ENCODE results near the gene CHD9. TPM values are rescaled to one million over a fixed set of nuclear protein-coding genes. Genes with fewer than 3 reads are reported as not detected.
"Not testable (repeated sequence)": the region's sequence is repeated elsewhere in the genome, so short reads cannot be mapped to it uniquely, and the experiment has no call there.

CHD9 gene
- total RNA-seq, 1 donor from 2014 or later, result 67.4 TPM

DNA sequence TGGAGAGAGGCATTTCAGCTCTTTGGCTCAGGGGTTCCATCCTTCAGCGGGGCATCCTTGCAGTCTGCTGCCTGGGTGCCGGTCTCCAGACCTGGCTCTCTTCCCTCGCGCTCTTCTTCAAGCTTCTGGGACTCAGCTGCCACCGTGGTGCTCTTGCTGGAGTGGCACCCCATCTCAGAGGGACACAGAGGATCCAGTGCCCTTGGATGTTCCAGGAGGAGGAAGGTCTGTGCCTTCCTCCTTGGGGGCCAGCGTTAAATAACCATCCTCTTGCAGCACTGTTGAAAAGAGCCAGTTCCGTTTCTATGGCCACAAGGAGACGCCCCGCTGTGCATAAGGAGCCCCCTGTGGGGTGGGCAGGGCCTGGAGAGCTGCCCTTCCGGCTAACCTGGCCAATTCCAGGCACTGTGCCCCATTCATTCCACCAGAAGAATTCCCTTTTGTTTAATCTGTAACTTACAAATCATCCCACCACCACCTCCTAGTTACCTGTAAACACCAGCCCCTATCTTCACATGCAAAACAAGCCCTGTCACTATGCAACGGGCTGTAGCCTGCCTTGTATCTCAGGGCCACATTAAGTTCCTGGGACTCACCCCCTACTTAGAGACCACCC lies 10.7 kb upstream of the CHD9 start:
- Mint-ChIP-seq H3K27me3 (peaks cover 16% of the 10 kb centered on the region), H3K27ac (no peak overlapping the region), H3K9me3 (no peaks in the 10 kb centered on the region), H3K36me3 (ENCODE audit: low read depth) (no peaks in the 10 kb centered on the region), H3K4me3 (no peak overlapping the region), H3K4me1 (peaks cover 3% of the 10 kb centered on the region)
- no peak for ATAC-seq (ENCODE audit: low read depth)
- ChIA-PET CTCF (no interaction called here), POLR2A (no interaction called here)
- TF ChIP-seq, protein P1, sequence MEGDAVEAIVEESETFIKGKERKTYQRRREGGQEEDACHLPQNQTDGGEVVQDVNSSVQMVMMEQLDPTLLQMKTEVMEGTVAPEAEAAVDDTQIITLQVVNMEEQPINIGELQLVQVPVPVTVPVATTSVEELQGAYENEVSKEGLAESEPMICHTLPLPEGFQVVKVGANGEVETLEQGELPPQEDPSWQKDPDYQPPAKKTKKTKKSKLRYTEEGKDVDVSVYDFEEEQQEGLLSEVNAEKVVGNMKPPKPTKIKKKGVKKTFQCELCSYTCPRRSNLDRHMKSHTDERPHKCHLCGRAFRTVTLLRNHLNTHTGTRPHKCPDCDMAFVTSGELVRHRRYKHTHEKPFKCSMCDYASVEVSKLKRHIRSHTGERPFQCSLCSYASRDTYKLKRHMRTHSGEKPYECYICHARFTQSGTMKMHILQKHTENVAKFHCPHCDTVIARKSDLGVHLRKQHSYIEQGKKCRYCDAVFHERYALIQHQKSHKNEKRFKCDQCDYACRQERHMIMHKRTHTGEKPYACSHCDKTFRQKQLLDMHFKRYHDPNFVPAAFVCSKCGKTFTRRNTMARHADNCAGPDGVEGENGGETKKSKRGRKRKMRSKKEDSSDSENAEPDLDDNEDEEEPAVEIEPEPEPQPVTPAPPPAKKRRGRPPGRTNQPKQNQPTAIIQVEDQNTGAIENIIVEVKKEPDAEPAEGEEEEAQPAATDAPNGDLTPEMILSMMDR (IDR thresholded peaks at IDR 0.05), result no peak
- intact Hi-C loops (cut with micrococcal nuclease), result no loop called here
- DNase-seq, result no peak

DNA sequence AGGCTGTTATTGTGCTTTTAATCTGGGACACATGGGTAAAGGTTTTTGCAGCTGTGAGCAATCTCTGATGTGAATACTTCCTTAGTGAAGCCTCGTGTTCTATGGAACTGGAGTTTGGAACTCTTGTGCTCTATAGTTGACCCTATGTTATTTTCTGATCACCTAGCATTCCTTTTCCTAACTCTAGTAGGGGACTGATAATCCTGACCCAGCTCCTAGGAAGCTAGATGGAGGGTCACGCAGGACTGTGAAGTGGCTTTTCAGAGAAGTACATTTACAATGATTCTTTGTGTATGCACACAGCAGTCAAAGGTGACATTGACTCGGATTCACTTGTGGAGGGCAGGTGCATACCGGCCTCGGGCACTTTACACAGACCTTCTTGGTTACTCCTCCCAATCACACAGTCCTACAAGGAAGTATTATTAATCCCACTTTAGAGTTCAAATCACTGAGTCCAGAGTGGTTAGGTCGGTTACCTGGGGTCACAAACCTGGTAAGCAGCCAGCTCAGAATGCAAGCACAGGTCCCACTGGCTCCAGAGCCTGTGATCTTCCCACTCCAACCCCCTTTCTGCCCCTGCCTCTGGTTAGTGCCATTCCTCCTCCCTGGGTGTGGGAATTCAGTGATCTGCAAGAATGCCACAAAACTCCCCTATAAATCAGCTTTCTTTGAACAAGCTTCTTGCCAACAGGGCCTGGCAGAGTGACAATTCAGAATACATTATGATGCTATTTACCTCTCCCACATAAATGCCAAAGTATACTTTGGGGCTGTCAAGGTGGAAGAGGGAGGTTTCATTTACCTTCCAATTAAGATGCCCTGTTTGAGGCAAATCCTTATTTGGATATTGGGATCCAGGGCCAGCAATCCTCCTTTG lies 9.2 kb upstream of the CHD9 start:
- DNase-seq, result no peak
- Mint-ChIP-seq H3K36me3 (ENCODE audit: low read depth) (no peaks in the 10 kb centered on the region), H3K27ac (no peak overlapping the region), H3K27me3 (peaks cover 16% of the 10 kb centered on the region), H3K4me1 (peaks cover 3% of the 10 kb centered on the region), H3K4me3 (no peak overlapping the region), H3K9me3 (no peaks in the 10 kb centered on the region)
- intact Hi-C loops (cut with micrococcal nuclease), result no loop called here
- TF ChIP-seq, protein P1 (IDR thresholded peaks at IDR 0.05), result no peak
- ChIA-PET POLR2A (no interaction called here), CTCF (no interaction called here)
- ATAC-seq (ENCODE audit: low read depth), result no peak

DNA sequence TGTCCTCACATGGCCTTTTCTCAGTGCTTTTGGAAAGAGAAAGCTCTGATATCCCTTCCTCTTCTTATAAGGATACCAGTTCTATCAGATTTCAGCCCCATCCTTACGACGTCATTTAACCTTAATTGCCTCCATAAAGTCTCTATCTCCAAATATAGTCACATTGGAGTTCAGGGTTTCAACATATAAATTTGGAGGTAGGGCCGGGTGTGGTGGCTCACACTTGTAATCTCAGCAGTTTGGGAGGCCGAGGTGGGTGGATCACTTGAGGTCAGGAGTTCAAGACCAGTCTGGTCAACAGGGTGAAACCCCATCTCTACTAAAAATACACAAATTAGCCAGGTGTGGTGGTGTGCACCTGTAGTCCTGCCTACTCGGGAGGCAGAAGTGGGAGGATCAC lies 7.3 kb upstream of the CHD9 start:
- CTCF ChIA-PET; H3K4me3 Mint-ChIP-seq; POLR2A ChIA-PET; ATAC-seq (ENCODE audit: low read depth); DNase-seq; H3K27ac Mint-ChIP-seq; H3K9me3 Mint-ChIP-seq; H3K4me1 Mint-ChIP-seq; intact Hi-C loops (cut with micrococcal nuclease); H3K36me3 Mint-ChIP-seq (ENCODE audit: low read depth): not testable (repeated sequence)
- H3K27me3 Mint-ChIP-seq, result peaks cover 16% of the 10 kb centered on the region

DNA sequence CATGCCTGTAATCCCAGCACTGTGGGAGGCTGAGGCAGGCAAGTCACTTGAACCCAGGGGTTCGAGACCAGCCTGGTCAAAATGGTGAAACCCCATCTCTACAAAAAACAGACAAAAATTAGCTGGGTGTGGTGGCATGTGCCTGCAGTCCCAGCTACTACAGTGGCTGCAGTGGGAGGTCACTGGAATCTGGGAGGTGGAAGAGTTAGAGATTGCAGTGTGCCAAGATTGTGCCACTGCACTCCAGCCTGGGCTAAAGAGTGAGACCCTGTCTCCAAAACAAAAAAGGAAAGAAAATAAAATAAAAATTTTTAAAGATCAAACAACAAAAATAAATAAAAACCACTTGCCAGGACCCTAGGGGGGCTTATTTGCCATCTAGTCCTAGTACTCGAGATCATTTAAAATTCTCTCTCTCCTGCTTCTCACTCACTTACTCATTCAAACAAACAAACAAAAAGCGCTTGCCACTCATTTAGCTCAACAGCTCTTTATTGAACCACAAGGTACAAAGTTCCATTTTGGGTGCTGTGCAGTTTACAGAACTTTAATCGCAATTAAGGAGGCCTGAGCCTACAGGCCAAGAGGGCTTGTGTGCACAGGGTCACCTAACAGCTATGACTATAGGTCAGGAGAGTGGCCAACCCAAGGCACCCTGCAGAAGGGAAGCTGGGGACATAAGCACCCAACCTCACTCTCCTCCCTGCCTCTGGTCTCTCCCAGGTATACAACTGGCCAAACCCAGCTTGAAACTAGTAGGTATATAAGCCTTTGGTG lies 6.5 kb upstream of the CHD9 start:
- Mint-ChIP-seq H3K27me3 (peaks cover 16% of the 10 kb centered on the region), H3K4me1 (no peaks in the 10 kb centered on the region), H3K9me3 (no peaks in the 10 kb centered on the region), H3K27ac (no peak overlapping the region), H3K4me3 (no peak overlapping the region), H3K36me3 (ENCODE audit: low read depth) (no peaks in the 10 kb centered on the region)
- intact Hi-C loops (cut with micrococcal nuclease), result no loop called here
- CTCF ChIA-PET, result interaction anchor here (1.1 kb wide), 1 partner anchor 112 kb away, joined by 3 read pairs; no protein-coding TSS in a partner anchor
- no peak for DNase-seq
- POLR2A ChIA-PET, result no interaction called here
- no peak for ATAC-seq (ENCODE audit: low read depth)
- TF ChIP-seq, protein P1 (IDR thresholded peaks at IDR 0.05), result no peak

DNA sequence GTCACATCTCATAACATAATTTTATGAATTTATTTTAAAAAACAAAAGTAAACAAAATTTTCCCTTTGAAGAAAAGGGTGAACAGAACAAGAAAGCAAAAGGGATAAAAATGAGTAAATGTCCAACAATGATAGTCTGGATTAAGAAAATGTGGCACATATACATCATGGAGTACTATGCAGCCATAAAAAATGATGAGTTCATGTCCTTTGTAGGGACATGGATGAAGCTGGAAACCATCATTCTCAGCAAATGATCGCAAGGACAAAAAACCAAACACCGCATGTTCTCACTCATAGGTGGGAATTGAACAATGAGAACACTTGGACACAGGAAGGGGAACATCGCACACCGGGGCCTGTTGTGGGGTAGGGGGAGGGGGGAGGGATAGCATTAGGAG lies 3.5 kb upstream of the CHD9 start:
- H3K9me3 Mint-ChIP-seq; intact Hi-C loops (cut with micrococcal nuclease): not testable (repeated sequence)

More for the DNA sequence above, 3.5 kb upstream of the CHD9 start:
- POLR2A ChIA-PET; H3K27me3 Mint-ChIP-seq; DNase-seq; H3K27ac Mint-ChIP-seq; H3K36me3 Mint-ChIP-seq (ENCODE audit: low read depth); ATAC-seq (ENCODE audit: low read depth); H3K4me3 Mint-ChIP-seq: not testable (repeated sequence)
- peaks cover 12% of the 10 kb centered on the region for H3K4me1 Mint-ChIP-seq
- CTCF ChIA-PET, result interaction anchor here (1.3 kb wide), 1 partner anchor 157 kb away, joined by 3 read pairs; no protein-coding TSS in a partner anchor
